Nephron (organoid): ENCODE results near the gene CUX1.
"Not testable (repeated sequence)": the region's sequence is repeated elsewhere in the genome, so short reads cannot be mapped to it uniquely, and the experiment has no call there.

Experiments used
- H3K27ac Mint-ChIP-seq, 3 experiments: 2 replicates each; pipeline ENCODE4 v1.8.0; 2020; ENCODE audit warnings: mixed read lengths in 3 of 3, mild to moderate bottlenecking in 2 of 3, moderate library complexity in 1 of 3
- H3K27me3 Mint-ChIP-seq: 2 replicates; pipeline ENCODE4 v1.8.0; 2021; ENCODE audit warnings: low read depth, mild to moderate bottlenecking, moderate library complexity, mixed read lengths
- H3K36me3 Mint-ChIP-seq: 2 replicates; pipeline ENCODE4 v1.8.0; 2020; ENCODE audit warnings: low read depth, mixed read lengths
- H3K4me1 Mint-ChIP-seq: 2 replicates; pipeline ENCODE4 v1.8.0; 2020; ENCODE audit warnings: mixed read lengths
- H3K4me3 Mint-ChIP-seq, 3 experiments: 2 replicates each; pipeline ENCODE4 v1.8.0; 2020; ENCODE audit warnings: mild to moderate bottlenecking in 3 of 3, mixed read lengths in 3 of 3, moderate library complexity in 2 of 3
- H3K9me3 Mint-ChIP-seq: 2 replicates; pipeline ENCODE4 v1.8.0; 2020; ENCODE audit warnings: mixed read lengths
- TF ChIP-seq, protein P1 (sequence below), 3 experiments: fragments of 200-600 bp; sonication (generic); IDR thresholded peaks; one replicate each; pipeline ENCODE4 v1.5.0; 2021; ENCODE audit warnings: antibody characterized with exemption in 3 of 3; ENCODE audit not compliant: unreplicated experiment in 3 of 3

CUX1 gene

DNA sequence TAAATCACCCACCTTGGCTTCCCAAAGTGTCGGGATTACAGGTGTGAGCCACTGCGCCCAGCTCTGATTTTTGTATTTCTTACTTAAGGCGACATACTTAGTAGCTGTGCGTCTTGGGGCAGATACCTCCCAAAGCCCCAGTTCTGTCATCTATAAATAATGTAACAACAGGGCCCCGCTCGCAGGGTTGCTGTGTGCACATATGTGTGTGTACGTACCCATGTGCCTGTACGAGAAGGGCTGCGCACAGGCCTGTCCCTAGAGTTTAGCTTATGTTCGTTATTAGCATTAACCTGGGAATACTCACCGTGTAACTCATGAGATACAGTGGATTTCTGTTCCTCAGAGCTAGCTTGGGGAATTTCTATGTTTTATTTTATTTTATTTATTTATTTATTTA is 103.6 kb downstream of the CUX1 start:
- H3K4me3 Mint-ChIP-seq: no peak overlapping the region
- H3K9me3 Mint-ChIP-seq: no peaks in the 10 kb centered on the region
- TF ChIP-seq, protein P1, sequence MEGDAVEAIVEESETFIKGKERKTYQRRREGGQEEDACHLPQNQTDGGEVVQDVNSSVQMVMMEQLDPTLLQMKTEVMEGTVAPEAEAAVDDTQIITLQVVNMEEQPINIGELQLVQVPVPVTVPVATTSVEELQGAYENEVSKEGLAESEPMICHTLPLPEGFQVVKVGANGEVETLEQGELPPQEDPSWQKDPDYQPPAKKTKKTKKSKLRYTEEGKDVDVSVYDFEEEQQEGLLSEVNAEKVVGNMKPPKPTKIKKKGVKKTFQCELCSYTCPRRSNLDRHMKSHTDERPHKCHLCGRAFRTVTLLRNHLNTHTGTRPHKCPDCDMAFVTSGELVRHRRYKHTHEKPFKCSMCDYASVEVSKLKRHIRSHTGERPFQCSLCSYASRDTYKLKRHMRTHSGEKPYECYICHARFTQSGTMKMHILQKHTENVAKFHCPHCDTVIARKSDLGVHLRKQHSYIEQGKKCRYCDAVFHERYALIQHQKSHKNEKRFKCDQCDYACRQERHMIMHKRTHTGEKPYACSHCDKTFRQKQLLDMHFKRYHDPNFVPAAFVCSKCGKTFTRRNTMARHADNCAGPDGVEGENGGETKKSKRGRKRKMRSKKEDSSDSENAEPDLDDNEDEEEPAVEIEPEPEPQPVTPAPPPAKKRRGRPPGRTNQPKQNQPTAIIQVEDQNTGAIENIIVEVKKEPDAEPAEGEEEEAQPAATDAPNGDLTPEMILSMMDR (IDR thresholded peaks at IDR 0.05; ENCODE audit: unreplicated experiment in 3 of 3): no peak
- H3K4me1 Mint-ChIP-seq: peaks cover 21% of the 10 kb centered on the region
- H3K27me3 Mint-ChIP-seq: peaks cover 5% of the 10 kb centered on the region
- H3K27ac Mint-ChIP-seq: no peak overlapping the region
- peaks cover 49% of the 10 kb centered on the region for H3K36me3 Mint-ChIP-seq

DNA sequence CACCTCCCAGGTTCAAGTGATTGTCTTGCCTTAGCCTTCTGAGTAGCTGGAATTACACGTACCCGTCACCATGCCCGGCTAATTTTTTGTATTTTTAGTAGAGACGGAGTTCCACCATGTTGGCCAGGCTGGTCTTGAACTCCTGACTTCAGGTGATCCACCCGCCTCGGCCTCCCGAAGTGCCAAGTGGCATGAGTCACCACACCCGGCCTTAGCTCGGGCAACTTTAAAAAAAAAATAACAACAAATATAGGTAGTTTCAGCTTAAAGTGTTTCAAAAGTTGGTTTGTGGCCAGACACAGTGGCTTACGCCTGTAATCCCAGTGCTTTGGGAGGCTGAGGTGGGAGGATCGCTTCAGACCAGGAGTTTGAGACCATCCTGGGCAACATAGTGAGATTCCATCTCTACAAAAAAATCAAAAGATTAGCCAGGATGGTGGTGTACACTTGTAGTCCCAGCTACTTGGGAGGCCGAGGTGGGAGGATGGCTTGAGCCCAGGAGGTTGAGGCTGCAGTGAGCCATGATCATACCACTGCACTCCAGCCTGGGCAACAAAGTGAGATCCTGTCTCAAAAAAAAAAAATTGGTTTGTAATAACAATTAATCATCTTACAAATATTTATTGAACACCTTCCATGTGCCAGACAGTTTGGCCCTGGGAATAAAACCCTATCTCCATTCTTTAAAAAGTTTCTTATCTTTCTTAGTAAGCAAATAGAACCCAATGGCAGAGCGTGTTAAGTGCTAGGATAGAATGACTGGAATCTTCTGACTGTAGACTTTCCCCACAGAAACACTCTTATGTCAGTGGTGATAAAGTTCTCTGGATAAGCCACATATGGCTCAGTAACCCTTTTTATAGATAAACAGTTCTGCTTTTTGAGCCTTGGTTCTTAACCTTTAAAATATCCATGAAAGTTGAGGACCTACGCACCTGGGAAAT is 104.4 kb downstream of the CUX1 start:
- peak overlapping the region in 1 of 3 experiments; percentile 31 for H3K27ac Mint-ChIP-seq
- H3K4me1 Mint-ChIP-seq: peaks cover 18% of the 10 kb centered on the region
- H3K4me3 Mint-ChIP-seq, H3K9me3 Mint-ChIP-seq, H3K27me3 Mint-ChIP-seq: not testable (repeated sequence)
- peaks cover 44% of the 10 kb centered on the region for H3K36me3 Mint-ChIP-seq

DNA sequence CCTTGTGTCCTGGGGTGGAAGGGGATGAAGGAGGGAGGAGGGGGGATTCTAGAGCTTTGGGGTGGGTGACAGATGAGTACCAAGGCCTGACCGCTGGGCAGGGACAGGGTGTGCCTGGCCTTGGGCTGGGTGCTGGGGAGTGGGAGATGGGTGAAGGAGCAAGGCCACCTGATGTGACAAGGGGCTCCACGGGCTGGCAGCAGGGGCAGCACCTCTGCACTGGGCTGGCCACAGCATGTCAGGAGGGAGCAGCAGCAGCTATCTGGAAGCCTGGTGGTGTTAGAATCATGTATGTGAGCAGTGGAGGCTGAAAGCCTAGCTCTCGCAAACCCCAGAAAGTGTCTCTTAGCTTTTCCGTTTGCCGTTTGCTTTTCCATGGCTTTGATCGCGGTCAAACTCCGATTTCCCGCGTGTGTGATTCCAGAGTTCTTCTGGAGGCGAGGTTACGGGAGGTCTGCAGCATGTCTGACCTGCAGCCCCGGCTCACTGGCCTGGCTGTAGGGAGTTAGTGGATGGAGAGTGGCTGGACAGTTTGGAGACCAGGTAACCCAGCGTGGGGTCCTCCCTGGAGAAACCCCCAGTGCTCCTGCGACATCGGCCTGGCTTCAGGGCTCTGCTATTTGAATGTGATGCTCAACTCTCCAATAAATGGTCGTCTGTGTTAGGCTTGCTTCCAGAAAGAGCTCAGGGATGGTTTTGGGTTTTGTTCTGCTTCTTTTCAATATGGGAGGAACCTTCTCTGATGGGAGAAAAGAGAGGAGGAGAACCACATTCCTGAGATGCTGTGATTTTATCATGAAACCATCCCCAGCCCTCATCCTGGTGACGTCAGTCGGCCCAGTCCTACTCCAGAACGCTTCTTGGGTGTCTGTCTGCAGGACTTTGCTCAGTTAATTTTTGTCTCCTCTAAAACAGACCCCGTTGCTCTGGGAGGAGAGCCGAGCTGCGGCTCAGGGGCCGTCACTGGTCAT is 105.5 kb downstream of the CUX1 start:
- Mint-ChIP-seq H3K27me3 (peaks cover 5% of the 10 kb centered on the region), H3K27ac (peak overlapping the region in 2 of 3 experiments; percentile 23 to 41), H3K4me3 (no peak overlapping the region), H3K9me3 (no peaks in the 10 kb centered on the region), H3K4me1 (peaks cover 15% of the 10 kb centered on the region), H3K36me3 (peaks cover 39% of the 10 kb centered on the region)
- TF ChIP-seq, protein P1 (IDR thresholded peaks at IDR 0.05; ENCODE audit: unreplicated experiment in 3 of 3): no peak

DNA sequence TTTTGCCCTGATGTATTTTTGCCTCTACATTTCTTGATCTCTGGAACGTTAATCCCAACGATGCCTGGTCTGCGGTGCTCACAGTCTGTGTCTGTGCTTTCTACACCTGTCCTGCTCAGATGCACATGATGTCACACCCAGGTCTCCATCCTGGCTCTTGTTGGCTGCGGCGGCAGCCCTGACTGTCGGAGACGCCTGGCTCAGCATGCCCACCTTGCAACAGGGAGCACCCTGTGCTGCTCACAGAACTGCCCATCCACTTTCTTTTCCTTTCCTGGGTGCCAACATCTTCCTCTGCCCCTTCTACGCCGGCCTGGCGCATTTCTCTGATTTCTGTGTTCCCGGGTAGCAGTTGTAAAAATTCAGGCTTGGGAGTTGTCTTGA is 106.2 kb downstream of the CUX1 start:
- peaks cover 15% of the 10 kb centered on the region for H3K4me1 Mint-ChIP-seq
- TF ChIP-seq, protein P1 (IDR thresholded peaks at IDR 0.05; ENCODE audit: unreplicated experiment in 3 of 3): no peak
- peaks cover 32% of the 10 kb centered on the region for H3K36me3 Mint-ChIP-seq
- H3K27me3 Mint-ChIP-seq: peaks cover 5% of the 10 kb centered on the region
- H3K27ac Mint-ChIP-seq: peak overlapping the region in 2 of 3 experiments; percentile 23 to 41
- H3K9me3 Mint-ChIP-seq: no peaks in the 10 kb centered on the region
- H3K4me3 Mint-ChIP-seq: no peak overlapping the region

DNA sequence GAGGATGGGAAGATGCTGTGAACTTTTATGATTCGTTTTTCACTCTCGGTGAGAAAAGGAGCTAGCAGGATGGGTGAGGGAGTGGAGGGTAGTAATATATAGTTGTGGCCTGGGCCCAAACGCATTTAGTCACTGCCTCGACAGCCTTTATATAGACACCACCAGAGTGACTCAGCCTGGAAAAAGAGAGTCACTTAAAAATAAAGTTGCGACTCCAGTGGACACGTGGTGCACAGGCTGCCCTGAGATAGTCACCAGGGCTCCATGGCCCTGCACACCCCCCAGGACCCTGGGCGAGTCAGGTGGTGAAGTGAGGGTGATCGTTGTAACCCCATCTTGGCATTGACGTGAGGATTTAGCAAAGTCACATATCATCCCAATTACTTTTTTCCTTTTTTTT is 106.7 kb downstream of the CUX1 start:
- TF ChIP-seq, protein P1 (IDR thresholded peaks at IDR 0.05; ENCODE audit: unreplicated experiment in 3 of 3): no peak
- peaks cover 5% of the 10 kb centered on the region for H3K27me3 Mint-ChIP-seq

DNA sequence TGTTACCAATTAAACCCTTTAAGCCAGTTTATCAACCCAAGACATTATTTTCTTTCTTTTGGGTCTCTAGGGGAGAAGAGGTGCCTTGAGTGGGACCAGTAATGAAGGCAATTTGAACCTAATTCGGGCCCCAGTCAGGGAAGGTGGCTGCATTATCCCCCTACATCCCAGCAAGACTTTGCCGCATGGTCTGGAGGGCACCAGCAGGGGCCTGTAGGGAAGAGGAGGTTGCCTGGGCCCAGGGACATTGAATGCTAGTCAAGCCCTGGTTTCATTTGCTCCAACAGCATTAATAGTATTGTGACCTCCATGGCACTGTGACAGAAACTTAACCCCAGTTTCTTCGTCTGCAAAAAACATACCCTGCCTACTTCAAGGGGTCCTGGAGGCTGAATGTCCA is 108.8 kb downstream of the CUX1 start:
- H3K36me3 Mint-ChIP-seq: peaks cover 37% of the 10 kb centered on the region
- peak overlapping the region in 2 of 3 experiments; percentile 28 to 30 for H3K27ac Mint-ChIP-seq

More for the DNA sequence above, 106.7 kb downstream of the CUX1 start:
- Mint-ChIP-seq H3K27ac (peak overlapping the region in 1 of 3 experiments; percentile 41), H3K4me3 (no peak overlapping the region), H3K4me1 (peaks cover 17% of the 10 kb centered on the region), H3K9me3 (no peaks in the 10 kb centered on the region), H3K36me3 (peaks cover 29% of the 10 kb centered on the region)

More for the DNA sequence above, 108.8 kb downstream of the CUX1 start:
- TF ChIP-seq, protein P1 (IDR thresholded peaks at IDR 0.05; ENCODE audit: unreplicated experiment in 3 of 3): no peak
- Mint-ChIP-seq H3K4me1 (peaks cover 27% of the 10 kb centered on the region), H3K4me3 (no peak overlapping the region), H3K27me3 (peaks cover 5% of the 10 kb centered on the region), H3K9me3 (no peaks in the 10 kb centered on the region)
